NCI-H2029 treated with DMSO at 0.1 percent for 48 hours (cell line): ENCODE measurements around the gene TULP4.
"Not testable (repeated sequence)": the region's sequence is repeated elsewhere in the genome, so short reads cannot be mapped to it uniquely, and the experiment has no call there.

Experiments
- DNase-seq: peaks from one replicate; lab custom pipeline; 2025; lab: John Stamatoyannopoulos, UW

Gene TULP4

DNA sequence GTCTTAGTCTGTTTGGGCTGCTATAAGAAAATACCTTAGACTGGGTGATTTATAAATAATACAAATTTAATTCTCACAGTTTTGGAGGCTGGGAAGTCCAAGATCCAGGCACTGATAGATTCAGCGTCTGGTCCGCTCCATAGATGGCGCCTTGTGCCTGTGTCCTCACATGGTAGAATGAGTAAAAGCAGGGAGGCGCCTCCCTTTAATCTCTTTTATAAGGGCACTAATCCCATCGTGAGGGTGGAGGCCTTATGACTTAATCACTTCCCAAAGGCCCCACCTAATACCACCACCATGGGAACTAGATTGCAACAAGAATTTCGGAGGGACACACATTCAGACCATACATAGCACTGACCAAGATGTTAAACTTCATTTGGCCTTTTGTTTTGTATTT is 156.4 kb downstream of the TULP4 start:
- DNase-seq = no peak

DNA sequence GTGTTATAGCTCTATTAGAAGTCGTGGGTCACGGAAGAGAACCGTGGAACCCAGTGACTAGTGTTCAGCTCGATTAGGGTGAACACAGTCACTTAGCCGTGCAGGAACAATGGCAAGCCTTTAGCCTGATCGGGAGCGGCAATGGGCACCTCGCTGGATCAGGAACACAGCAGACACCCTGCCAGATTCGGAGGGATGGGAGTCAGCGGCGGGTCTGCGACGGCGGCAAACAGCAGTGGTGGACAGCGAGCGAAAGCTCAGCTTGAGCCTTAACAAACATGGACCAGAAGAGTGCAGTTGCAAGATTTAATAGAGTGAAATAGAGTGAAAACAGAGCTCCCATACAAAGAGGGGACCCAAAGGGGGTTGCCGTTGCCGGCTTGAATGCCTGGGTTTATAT is 157.8 kb downstream of the TULP4 start:
- DNase-seq = not testable (repeated sequence)

DNA sequence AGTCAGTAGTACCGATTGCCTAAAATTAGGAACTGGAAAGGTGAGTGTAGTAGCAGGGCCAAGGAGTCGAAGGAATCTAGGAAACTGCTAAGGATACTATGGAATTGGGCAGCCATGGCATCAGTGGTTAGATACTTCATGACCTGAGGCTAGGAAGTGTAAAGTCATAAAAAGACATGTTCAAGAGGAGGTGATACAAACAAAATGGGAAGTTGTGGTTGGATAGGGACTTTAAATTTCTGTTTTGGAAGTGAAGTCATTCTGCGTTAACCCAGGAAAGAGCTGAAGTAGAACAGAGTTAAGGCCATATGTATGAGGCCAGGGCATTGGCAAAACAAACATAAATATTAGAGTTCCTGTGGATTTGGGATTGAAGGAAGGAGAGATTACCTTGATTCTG is 159.1 kb downstream of the TULP4 start:
- DNase-seq = no peak

DNA sequence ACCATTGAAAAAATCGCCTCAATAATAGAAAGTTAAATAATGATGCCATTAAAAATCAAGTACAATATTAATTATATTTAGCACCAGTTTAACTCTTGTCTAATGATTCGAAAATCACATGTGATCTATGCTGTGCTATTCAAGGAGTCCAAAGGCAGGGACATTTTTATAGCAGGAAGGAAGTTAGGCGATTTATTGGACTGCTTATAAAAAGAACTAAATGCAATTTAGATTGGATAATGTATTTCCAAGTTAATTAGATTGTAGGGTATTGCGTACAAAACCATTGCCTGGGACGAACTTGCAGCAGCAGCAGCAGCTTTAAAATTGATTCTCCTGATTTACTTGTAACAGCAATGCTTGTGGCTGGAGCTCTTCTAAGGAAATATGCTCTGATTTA is 160.2 kb downstream of the TULP4 start:
- DNase-seq = no peak

DNA sequence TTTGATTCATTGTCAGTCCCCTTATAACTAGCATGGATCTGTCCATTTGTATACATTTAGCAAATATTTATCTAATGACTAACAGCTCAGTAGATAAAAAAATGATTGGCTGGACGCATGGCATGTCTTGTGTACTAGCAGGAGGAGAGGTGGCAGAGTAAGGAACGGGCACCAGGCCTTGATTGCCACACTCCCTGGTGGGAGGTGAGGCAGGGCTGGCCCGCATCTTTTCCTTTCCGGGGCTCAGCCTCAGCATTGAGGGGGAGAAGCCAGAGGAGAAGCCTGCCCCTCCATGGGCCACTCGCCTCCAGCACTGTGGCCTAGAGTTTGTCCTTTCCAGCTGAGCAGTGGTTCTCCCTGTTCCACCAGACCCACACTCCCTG is 162.7 kb downstream of the TULP4 start:
- DNase-seq = peak; percentile 45

DNA sequence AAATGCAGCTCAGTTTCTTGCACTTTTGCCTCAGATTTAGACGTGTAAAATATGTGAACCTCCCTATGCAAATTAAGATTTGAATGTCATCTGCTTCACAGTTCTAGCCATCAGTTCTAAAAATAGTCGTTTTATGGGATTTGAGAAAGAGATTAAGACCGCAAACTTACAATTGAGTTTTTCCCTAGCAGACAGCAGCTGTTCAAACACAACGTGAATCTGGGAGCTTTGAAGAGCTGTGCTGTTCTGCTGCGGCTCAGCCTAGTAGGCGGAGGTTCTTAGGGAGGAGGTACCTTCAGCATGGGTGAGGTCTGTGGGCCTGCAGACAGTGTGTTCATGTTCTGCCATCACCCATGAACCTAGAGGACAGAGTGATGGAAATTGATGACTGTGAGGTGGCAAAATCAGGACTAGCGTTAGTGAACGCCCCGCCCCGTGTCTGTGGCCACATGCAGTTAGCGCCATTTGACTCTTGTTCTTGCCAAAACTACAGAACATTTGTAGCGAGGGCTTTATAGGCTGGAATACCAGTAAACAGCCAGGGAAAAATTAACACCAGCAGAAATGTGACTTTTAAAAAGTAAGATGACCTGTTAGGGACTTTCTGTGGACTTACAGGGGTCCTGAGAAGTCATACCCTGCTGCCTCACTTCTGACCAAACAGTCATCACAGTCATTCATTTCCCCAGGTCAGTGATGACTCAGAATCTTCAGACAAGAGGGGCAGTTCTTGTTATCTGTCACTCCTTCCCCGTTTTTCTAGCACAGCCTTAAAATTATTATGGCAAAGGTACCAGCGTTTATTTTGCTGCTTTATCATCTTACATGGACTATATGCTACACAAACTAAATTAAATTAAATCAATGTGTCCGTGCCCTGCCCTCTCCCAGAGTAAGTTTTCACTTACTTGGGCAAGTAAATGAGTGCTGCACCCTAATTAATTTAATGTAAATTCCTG is 163.4 kb downstream of the TULP4 start:
- DNase-seq = peak; percentile 85

DNA sequence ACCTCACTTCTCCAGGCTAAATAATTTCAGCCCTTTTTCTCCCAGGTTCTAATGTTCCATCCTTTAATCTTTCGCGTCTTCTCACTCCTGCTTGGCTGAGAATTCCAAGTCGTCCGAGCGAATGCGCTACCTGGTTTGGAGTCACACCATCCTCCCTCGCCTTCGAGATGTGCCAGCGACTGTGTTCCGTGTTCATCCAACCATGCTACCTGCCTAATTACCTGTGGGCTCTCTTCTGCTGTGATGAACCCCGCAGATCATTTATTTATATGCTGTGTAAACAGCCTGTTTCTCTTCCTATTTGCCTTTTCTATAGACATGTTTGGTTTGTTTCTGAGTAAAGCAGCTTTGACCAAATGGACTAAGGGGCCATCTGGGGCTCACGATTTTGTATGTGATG is 164.1 kb downstream of the TULP4 start:
- peak; percentile 55 for DNase-seq

DNA sequence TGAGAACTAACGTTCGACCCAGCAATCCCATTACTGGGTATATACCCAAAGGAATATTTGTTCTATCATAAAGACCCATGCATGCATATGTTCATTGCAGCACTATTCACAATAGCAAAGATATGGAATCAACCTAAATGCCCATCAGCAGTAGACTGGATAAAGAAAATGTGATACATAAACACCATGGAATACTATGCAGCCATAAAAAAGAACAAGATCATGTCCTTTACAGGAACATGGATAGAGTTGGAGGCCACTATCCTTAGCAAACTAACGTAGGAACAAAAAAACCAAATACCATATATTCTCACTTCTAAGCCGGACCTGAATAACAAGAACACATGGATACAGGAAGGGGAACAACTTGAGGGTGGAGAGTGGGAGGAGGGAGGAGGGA is 165.5 kb downstream of the TULP4 start:
- DNase-seq = not testable (repeated sequence)

DNA sequence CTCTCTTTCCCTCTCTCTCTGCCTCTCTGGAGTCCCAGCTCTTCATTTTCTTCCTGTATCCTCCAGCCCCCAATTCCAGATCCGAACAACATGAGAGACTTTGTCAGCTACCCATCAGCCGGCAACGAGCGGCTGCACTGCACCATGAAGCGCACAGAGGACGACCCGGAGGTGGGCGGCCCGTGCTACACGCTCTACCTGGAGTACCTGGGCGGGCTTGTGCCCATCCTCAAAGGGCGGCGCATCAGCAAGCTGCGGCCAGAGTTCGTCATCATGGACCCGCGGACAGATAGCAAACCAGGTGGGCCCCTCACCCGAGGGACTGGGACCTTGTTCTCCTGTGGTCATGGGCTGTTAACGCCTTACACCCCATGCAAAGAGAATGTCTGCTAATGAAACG is 168.7 kb downstream of the TULP4 start:
- DNase-seq = no peak

DNA sequence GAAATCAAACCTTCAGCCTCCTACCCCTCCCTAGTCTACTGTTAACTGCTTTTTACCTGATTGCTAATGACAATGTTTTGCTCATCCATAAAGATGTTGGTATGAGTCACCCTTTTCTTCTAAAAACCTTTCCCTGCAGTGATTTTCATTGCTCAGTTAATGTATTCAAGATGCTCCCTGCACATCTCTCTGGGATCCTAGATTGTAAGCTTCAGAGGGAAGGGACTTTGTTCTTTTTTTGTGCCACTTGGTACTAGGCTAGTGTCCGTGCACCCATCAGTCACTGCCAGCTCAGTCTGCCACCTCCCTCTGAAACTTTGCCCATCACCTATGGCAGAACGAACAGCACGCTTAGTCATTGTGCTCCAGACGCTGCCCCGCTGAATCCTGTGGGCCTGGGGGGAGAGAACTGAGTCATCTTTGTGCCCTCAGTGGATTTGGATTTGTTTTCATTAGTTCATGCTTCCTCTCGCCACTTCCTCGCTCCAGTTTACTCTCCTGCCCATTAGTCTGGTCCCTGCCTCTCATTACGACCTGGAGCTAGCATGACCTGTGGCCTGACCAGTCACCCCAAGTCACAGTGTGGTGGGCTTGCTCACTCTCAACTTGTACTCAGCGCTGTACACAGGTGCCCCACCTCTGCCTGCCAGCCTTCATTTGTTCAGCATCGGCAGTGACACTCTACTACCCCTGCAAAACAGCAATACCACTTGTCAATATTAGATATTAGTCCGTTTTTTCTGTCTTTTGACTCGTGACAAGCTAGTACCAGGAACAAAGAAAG is 169.6 kb downstream of the TULP4 start:
- DNase-seq = no peak

DNA sequence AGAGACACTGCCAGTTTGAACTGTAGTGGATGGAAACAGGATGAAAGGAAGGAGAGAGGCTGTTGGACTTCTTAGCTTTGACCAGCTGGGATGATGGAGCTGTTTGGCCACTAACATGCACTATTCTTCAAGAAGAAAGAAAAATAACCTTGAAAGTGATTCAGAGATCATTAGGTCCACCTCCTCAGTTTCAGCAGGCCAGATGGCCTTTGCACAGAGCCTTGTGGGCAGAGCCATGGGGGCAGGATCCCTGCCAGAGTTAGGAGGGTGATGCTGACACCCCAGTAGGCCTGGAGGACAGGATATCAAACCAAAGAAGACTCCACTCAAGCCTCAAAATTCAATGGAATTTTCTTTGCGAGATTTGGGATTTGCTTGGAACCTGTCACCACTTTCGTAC is 173.2 kb downstream of the TULP4 start:
- no peak for DNase-seq

DNA sequence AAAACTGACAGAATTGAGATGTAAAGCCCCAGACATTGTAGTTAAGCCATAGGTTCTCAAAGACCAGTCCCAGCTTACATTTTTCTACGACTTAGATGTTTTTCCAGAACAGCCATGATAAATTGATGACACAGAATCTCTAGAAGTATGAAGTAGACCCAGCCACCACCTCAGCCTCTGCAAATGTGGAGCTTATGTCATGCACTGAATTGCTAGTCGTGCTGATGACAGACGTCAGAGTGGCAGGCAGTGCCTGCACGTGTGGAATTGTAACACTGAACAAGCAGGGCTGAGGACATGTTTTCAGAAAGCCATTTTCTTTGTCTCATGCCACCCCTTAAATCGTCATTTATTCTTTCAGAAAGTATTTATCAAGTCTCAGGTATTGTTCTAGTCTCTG is 175.2 kb downstream of the TULP4 start:
- DNase-seq = no peak

DNA sequence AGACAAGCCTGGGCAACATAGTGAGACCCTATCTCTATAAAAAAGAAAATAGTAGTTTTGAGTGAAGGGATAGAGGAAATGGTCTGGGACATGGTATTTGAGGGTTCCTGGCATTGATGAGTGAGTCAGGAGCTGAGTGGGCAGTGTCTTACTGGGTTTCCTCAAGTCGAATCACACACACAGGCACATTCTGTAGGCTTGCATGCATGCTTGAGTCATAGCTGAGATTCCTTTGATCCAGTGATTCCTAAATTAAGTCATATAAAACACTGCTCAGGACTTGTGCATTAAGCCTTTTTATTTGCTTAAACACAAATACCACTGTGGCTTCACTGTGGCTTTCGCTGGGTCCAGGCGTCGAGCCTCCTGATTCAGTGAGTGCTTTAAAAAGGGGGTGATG is 175.8 kb downstream of the TULP4 start:
- DNase-seq = no peak

DNA sequence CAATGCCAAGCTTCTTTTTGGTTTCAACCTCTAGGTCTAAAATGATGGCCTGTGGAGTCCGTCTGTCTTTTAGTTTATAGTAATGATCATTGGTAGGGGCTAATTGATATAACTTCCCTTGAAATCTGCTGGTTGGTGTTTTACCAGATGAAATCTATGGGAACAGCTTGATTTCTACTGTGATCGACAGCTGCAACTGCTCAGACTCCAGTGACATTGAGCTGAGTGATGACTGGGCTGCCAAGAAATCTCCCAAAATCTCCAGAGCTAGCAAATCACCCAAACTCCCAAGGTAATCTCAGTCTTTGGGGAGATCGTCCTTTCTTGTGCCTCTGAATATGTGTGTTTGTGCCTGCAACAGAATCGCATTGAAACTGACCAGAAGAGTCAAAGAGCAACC is 177.2 kb downstream of the TULP4 start:
- DNase-seq = no peak

DNA sequence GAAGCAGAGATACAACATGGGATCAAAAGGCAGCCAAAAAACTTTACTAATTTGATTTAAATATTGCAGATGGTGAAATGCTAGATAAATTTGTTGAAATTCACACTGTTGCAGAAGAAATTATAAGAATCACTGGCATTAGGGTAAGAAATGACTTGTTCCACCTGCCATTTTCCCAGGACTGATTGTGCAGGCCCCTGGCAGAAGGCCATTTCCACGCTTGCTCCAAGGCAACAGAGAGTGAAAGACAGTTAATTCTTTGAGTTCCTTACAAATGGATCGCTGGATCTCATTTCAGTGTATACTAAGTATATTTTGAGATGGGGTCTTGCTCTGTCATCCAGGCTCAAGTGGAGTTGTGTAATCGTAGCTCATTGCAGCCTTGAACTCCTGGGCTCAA is 180.6 kb downstream of the TULP4 start:
- DNase-seq = no peak

DNA sequence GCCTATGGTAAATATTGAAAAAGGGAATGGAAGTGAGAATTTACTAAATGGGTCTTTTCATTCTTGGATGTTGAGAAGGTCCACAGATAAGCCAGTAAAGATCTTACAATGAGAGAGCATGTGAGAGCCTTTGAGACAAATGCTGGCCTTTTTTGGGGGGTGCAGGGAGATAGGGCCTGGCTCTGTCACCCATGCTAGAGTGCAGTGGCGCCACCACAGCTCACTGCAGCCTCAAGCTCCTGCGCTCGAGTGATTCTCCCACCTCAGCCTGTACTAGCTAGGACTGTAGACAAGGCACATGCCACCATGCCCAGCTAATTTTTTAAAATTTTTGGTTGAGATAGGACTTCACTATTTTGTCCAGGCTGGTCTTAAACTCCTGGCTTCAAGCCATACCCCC is 184.4 kb downstream of the TULP4 start:
- no peak for DNase-seq

DNA sequence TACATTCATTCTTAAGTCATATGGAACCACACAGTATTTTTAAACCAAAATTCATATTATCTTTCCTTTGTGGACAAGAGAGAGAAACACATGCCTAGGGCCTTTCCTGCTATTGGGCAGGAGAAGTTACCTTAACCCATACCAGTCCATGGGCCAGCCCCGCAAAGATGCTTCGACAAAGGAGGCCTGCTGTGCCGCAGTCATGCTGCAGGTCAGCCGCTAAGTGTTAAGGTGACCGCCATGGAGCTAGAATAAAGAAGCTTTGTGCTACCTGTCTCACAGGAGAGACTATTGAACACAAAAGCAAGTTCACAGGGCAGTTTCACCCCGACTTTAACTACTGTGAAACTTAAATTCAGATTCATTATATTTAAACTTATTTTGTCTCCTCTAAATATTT is 185.4 kb downstream of the TULP4 start:
- DNase-seq = no peak

DNA sequence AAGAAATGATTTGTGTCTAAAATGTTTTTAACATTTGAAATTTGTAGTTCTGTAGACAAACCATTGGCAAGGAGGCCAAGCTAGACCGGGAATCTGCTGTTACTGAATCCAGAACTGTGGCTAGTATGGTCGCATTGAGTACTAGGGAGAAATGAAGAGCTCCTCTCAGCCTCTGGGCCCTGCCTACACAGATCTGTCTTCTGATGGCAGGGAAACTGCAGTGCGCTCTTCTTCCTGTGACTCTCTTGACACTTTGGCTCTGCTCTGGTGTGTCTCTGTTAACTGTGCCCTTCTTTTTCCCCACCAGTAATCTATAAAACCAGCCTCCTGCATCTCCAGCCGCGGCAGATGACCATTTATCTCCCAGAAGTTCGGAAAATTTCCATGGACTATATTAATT is 186.1 kb downstream of the TULP4 start:
- DNase-seq = no peak

DNA sequence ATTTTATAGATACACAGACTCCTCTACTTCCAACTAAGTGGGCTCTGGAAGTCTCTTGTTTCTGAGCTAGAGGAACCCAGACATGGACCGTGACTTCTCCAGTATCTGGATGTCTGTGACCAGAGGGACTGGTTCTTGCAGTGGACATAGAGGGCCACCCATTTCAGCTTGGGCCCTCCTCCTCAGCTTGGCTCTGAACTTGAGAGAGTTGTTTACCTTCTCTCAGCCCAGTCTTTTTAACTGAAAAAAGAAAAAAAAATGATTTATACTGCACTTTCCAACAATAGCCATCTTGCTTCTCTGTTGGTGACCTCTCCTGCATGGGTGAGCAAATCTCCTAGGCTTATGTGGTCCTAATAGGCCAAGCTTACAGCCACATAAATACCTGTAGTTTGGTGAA is 187.3 kb downstream of the TULP4 start:
- DNase-seq = no peak

DNA sequence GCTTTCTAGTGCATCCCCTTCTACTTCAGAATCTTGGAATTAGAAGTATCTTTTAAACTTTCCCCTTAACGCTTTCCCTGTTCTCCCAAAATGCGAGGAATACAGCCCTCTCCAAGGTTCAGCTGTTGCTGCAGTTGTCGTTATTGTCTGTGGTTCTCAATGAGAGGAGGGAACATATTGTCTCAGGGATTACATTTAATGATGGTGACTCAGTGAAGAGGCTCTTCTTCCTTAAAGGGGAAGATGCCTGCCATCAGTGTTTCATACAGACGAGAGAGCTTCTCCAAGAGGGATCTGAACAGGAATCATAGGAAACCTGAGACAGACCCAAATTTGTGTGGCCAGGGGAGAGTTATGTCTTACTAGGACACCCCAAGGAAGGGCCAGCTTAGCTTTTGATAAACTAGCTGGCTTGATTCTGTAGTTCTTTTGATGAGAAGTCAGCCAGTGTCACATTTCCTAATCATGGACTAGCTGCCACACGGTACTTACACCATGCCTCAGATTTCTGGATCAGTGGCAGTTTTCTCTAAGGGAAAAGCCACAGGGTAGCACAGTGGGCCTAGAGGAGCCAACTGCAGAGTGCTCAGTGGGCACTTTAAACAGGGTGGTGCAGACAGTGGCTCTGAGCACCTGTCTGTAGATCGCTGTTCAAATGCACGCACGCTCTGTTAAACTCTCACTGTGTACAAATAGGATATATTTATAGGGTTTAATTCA is 187.9 kb downstream of the TULP4 start:
- peak; percentile 81 for DNase-seq

DNA sequence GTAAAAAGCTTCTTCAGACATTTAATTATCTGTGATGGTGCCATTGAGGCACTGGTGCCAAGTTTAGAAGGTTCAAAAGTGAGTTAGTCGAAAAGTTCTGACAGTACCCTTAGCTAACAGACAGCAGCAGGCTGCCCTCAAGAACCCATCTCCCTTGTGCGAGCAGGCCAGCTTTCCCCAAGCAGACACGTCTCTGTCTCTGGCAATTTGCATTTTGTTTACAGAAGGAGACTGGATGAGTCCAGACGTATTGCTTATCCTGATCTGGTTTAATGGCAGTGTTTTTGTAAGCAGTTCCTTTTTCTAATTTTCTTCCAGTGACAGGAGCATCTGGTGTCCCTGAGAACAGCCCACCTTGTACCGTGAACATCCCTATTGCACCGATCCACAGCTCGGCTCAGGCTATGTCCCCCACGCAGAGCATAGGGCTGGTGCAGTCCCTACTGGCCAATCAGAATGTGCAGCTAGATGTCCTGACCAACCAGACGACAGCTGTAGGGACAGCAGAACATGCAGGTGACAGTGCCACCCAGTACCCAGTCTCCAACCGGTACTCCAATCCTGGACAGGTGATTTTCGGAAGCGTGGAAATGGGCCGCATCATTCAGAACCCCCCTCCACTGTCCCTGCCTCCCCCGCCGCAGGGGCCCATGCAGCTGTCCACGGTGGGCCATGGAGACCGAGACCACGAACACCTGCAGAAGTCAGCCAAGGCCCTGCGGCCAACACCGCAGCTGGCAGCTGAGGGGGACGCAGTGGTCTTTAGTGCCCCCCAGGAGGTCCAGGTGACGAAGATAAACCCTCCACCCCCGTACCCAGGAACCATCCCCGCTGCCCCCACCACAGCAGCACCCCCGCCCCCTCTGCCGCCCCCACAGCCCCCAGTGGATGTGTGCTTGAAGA is 189.3 kb downstream of the TULP4 start:
- no peak for DNase-seq
